Prostate gland (tissue), 2 donors: ENCODE measurements around the gene C1QTNF5.
"Not testable (repeated sequence)": the region's sequence is repeated elsewhere in the genome, so short reads cannot be mapped to it uniquely, and the experiment has no call there.

Experiments
- POLR2AphosphoS5 ChIP-seq: sonication (generic); formaldehyde crosslinking; IDR thresholded peaks from one replicate; pipeline ENCODE4 v1.6.1; 2017; ENCODE audit warnings: antibody characterized with exemption
- TF ChIP-seq, protein P1 (sequence below), 4 experiments: fragments of 200-600 bp in 2 of 4; fragments of 450-650 bp in 2 of 4; sonication (generic) in 2 of 4; IDR thresholded peaks; 1 replicate in 3 of 4; 2 replicates in 1 of 4; pipeline ENCODE4 v1.5.1; 2016 to 2019; ENCODE audit warnings: antibody characterized with exemption in 4 of 4, mild to moderate bottlenecking in 2 of 4, moderate library complexity in 2 of 4

DNA sequence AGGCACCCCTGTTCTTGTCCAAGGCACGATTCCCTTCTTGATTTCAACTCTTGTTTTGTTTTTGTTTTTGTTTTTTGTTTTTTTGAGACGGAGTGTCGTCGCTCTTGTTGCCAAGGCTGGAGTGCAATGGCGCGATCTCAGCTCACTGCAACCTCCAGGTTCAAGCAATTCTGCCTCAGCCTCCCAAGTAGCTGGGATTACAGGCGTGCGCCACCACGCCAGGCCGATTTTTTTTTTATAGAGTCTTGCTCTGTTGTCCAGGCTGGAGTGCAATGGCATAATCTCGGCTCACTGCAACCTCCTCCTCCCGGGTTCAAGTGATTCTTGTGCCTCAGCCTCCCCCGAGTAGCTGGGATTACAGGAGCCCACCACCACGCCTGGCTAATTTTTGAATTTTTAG, 41.8 kb upstream of the C1QTNF5 start:
- TF ChIP-seq, protein P1, sequence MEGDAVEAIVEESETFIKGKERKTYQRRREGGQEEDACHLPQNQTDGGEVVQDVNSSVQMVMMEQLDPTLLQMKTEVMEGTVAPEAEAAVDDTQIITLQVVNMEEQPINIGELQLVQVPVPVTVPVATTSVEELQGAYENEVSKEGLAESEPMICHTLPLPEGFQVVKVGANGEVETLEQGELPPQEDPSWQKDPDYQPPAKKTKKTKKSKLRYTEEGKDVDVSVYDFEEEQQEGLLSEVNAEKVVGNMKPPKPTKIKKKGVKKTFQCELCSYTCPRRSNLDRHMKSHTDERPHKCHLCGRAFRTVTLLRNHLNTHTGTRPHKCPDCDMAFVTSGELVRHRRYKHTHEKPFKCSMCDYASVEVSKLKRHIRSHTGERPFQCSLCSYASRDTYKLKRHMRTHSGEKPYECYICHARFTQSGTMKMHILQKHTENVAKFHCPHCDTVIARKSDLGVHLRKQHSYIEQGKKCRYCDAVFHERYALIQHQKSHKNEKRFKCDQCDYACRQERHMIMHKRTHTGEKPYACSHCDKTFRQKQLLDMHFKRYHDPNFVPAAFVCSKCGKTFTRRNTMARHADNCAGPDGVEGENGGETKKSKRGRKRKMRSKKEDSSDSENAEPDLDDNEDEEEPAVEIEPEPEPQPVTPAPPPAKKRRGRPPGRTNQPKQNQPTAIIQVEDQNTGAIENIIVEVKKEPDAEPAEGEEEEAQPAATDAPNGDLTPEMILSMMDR (IDR thresholded peaks at IDR 0.05) = not testable (repeated sequence)
- TF ChIP-seq POLR2AphosphoS5 = not testable (repeated sequence)
